GM23338 (cell line): ENCODE results near the gene MTMR3.

Experiments
- CREB1 ChIP-seq: fragments of 250-450 bp; sonication (Bioruptor Pico); IDR thresholded peaks from 2 replicates; pipeline ENCODE4 v1.5.0; 2020; ENCODE audit warnings: low read depth, mild to moderate bottlenecking, moderate library complexity
- EZH2 ChIP-seq: fragments of 200-600 bp; sonication (generic); IDR thresholded peaks from one replicate; pipeline ENCODE4 v1.8.0; 2017; ENCODE audit warnings: antibody characterized with exemption, mild to moderate bottlenecking, low read depth; ENCODE audit not compliant: unreplicated experiment
- EZH2phosphoT487 ChIP-seq: fragments of 200-600 bp; sonication (generic); IDR thresholded peaks from one replicate; pipeline ENCODE4 v1.8.1; 2018; ENCODE audit warnings: antibody characterized with exemption; ENCODE audit not compliant: unreplicated experiment
- JUNB ChIP-seq: IDR thresholded peaks from one replicate; pipeline ENCODE4 v1.6.1; 2016; ENCODE audit warnings: antibody characterized with exemption; ENCODE audit not compliant: unreplicated experiment
- POLR2AphosphoS5 ChIP-seq: IDR thresholded peaks from 2 replicates; pipeline ENCODE4 v1.6.1; 2016; ENCODE audit warnings: antibody characterized with exemption, low read depth
- TF ChIP-seq, protein P1 (sequence below), 2 experiments: fragments of 200-600 bp in 1 of 2; sonication (generic) in 1 of 2; conservative IDR thresholded peaks; 2 replicates each; pipeline versions ENCODE4 v1.5.1 to v1.6.1; 2016 to 2017; ENCODE audit warnings: antibody characterized with exemption in 2 of 2, low read depth in 2 of 2, mild to moderate bottlenecking in 2 of 2, moderate library complexity in 1 of 2
- TF ChIP-seq, protein P2 (sequence below): IDR thresholded peaks from one replicate; pipeline ENCODE4 v1.6.1; 2018; ENCODE audit warnings: antibody characterized with exemption; ENCODE audit not compliant: unreplicated experiment

DNA sequence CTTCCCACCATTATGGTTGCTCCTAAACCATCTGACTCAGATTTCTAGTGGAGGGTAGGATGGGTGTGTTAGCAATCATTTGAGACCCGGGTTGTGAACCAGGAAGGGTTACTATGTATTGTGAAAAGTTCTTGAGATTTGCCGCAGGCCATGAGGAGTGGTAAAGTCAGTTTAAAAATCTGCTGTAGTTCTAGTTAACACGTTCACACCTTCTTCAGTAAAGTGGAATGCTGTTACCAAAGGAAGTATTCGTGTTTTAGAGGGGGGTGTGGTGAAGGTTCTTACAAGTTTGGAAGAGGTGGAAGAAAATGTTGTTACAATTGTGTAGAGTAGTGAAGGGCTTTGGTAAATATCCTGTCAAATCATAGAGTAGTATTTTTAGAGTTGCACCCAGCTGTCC is 2.6 kb downstream of the MTMR3 start:
- TF ChIP-seq, protein P1, sequence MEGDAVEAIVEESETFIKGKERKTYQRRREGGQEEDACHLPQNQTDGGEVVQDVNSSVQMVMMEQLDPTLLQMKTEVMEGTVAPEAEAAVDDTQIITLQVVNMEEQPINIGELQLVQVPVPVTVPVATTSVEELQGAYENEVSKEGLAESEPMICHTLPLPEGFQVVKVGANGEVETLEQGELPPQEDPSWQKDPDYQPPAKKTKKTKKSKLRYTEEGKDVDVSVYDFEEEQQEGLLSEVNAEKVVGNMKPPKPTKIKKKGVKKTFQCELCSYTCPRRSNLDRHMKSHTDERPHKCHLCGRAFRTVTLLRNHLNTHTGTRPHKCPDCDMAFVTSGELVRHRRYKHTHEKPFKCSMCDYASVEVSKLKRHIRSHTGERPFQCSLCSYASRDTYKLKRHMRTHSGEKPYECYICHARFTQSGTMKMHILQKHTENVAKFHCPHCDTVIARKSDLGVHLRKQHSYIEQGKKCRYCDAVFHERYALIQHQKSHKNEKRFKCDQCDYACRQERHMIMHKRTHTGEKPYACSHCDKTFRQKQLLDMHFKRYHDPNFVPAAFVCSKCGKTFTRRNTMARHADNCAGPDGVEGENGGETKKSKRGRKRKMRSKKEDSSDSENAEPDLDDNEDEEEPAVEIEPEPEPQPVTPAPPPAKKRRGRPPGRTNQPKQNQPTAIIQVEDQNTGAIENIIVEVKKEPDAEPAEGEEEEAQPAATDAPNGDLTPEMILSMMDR (conservative IDR thresholded peaks at IDR 0.05; ENCODE audit: low read depth in 2 of 2): no peak
- TF ChIP-seq POLR2AphosphoS5: no peak
- no peak for TF ChIP-seq JUNB
- TF ChIP-seq EZH2: no peak
- TF ChIP-seq, protein P2, sequence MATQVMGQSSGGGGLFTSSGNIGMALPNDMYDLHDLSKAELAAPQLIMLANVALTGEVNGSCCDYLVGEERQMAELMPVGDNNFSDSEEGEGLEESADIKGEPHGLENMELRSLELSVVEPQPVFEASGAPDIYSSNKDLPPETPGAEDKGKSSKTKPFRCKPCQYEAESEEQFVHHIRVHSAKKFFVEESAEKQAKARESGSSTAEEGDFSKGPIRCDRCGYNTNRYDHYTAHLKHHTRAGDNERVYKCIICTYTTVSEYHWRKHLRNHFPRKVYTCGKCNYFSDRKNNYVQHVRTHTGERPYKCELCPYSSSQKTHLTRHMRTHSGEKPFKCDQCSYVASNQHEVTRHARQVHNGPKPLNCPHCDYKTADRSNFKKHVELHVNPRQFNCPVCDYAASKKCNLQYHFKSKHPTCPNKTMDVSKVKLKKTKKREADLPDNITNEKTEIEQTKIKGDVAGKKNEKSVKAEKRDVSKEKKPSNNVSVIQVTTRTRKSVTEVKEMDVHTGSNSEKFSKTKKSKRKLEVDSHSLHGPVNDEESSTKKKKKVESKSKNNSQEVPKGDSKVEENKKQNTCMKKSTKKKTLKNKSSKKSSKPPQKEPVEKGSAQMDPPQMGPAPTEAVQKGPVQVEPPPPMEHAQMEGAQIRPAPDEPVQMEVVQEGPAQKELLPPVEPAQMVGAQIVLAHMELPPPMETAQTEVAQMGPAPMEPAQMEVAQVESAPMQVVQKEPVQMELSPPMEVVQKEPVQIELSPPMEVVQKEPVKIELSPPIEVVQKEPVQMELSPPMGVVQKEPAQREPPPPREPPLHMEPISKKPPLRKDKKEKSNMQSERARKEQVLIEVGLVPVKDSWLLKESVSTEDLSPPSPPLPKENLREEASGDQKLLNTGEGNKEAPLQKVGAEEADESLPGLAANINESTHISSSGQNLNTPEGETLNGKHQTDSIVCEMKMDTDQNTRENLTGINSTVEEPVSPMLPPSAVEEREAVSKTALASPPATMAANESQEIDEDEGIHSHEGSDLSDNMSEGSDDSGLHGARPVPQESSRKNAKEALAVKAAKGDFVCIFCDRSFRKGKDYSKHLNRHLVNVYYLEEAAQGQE: no peak
- TF ChIP-seq EZH2phosphoT487: no peak
- TF ChIP-seq CREB1 (CRISPR knock-in tag): no peak
